Activated CD4-positive, alpha-beta memory T cell treated with anti-CD3 and anti-CD28 coated beads, Interleukin-2, amount 10 ng/mL, durations not matched to agents 7 days and 5 days (primary cell): ENCODE data around the gene YWHAQ. TPM values are rescaled to one million over a fixed set of nuclear protein-coding genes. Genes with fewer than 3 reads are reported as not detected.

ENCODE experiments used
- CTCF ChIA-PET: fragments of 350-600 bp; sonication (Branson Sonifier 250); formaldehyde crosslinking; loops from one replicate; lab custom pipeline; 2021; ENCODE audit warnings: antibody characterized with exemption, inconsistent platforms; lab: Charles Lee
- POLR2A ChIA-PET: fragments of 350-600 bp; sonication (Branson Sonifier 250); formaldehyde crosslinking; loops from one replicate; lab custom pipeline; 2021; ENCODE audit warnings: antibody characterized with exemption; lab: Charles Lee
- DNase-seq: peaks from one replicate; pipeline ENCODE4 v3.0.0-alpha.2; 2020
- H3K27ac Mint-ChIP-seq: one replicate; pipeline ENCODE4 v1.8.0; 2021; ENCODE audit warnings: mild to moderate bottlenecking, mixed read lengths
- H3K27me3 Mint-ChIP-seq: one replicate; pipeline ENCODE4 v1.8.0; 2021; ENCODE audit warnings: mixed read lengths
- H3K36me3 Mint-ChIP-seq: one replicate; pipeline ENCODE4 v1.8.0; 2021; ENCODE audit warnings: low read depth, mixed read lengths
- H3K4me1 Mint-ChIP-seq: one replicate; pipeline ENCODE4 v1.8.0; 2021; ENCODE audit warnings: mixed read lengths
- H3K4me3 Mint-ChIP-seq: one replicate; pipeline ENCODE4 v1.8.0; 2021; ENCODE audit warnings: mild to moderate bottlenecking, mixed read lengths
- H3K9me3 Mint-ChIP-seq: one replicate; pipeline ENCODE4 v1.8.0; 2021; ENCODE audit warnings: mixed read lengths
- total RNA-seq, 2 experiments: library from RNA; stranded (reverse); gene quantifications; one replicate each; pipeline ENCODE4 v1.2.3, GENCODE V29; 2021

The YWHAQ gene
- 100 to 1,000 TPM; 335 to 351 TPM for total RNA-seq

- ChIA-PET CTCF (interaction anchor here (0.8 to 4.2 kb wide), 14 partner anchors 12 to 168 kb away, joined by 3 to 16 read pairs (median 5); no protein-coding TSS in a partner anchor), POLR2A (interaction anchor here (0.6 to 6.8 kb wide), 54 partner anchors 10 to 818 kb away, joined by 3 to 110 read pairs (median 6); partner anchors contain the start of genes ADAM17, CPSF3, IAH1 and ITGB1BP1)
- Mint-ChIP-seq H3K4me1 (peaks cover 46% of the 10 kb centered on the region), H3K4me3 (peak within 1 kb of the TSS; percentile 93), H3K27ac (peak within 1 kb of the TSS; percentile 91), H3K9me3 (no peaks in the 10 kb centered on the region), H3K36me3 (peaks cover 49% of the 10 kb centered on the region), H3K27me3 (peaks cover 2% of the 10 kb centered on the region)
- peak; percentile 98 for DNase-seq
Measured at GRCh38 chr2:9630736-9631552, at the start of gene YWHAQ. Gene YWHAQ (minus strand): TSS chr2:9630997. CDS start chr2:9630452, 545 bp downstream.

GRCh38 chr2:9680082-9680481 lies 49.3 kb upstream of the YWHAQ start:
- peaks cover 25% of the 10 kb centered on the region for H3K4me1 Mint-ChIP-seq
- ChIA-PET POLR2A (interaction anchor here (0.7 to 2.9 kb wide), 5 partner anchors 19 to 62 kb away, joined by 3 to 17 read pairs (median 8); partner anchors contain the start of gene YWHAQ), CTCF (interaction anchor here (1.2 to 2.7 kb wide), 2 partner anchors 13 to 24 kb away, joined by 4 to 10 read pairs; no protein-coding TSS in a partner anchor)
- H3K36me3 Mint-ChIP-seq, result peaks cover 13% of the 10 kb centered on the region
- H3K27me3 Mint-ChIP-seq, result no peaks in the 10 kb centered on the region
- DNase-seq, result no peak
- peak overlapping the region; percentile 89 for H3K27ac Mint-ChIP-seq
- H3K9me3 Mint-ChIP-seq, result peaks cover 7% of the 10 kb centered on the region
- no peak overlapping the region for H3K4me3 Mint-ChIP-seq

- DNase-seq, result no peak
- Mint-ChIP-seq H3K4me3 (no peak overlapping the region), H3K27me3 (no peaks in the 10 kb centered on the region), H3K36me3 (peaks cover 13% of the 10 kb centered on the region), H3K27ac (no peak overlapping the region), H3K4me1 (peaks cover 25% of the 10 kb centered on the region), H3K9me3 (peaks cover 7% of the 10 kb centered on the region)
- CTCF ChIA-PET, result no interaction called here
- POLR2A ChIA-PET, result no interaction called here
Measured at GRCh38 chr2:9679218-9679617, 48.4 kb upstream of the YWHAQ start.

- peaks cover 7% of the 10 kb centered on the region for H3K9me3 Mint-ChIP-seq
- no peaks in the 10 kb centered on the region for H3K27me3 Mint-ChIP-seq
- peaks cover 25% of the 10 kb centered on the region for H3K4me1 Mint-ChIP-seq
- peaks cover 13% of the 10 kb centered on the region for H3K36me3 Mint-ChIP-seq
- ChIA-PET CTCF (no interaction called here), POLR2A (no interaction called here)
- H3K4me3 Mint-ChIP-seq, result no peak overlapping the region
- no peak for DNase-seq
- no peak overlapping the region for H3K27ac Mint-ChIP-seq
Measured at GRCh38 chr2:9678544-9678943, 47.7 kb upstream of the YWHAQ start.

- POLR2A ChIA-PET, result interaction anchor here (0.8 kb wide), 1 partner anchor 89 kb away, joined by 3 read pairs; no protein-coding TSS in a partner anchor
- Mint-ChIP-seq H3K4me1 (peaks cover 12% of the 10 kb centered on the region), H3K9me3 (peaks cover 5% of the 10 kb centered on the region), H3K4me3 (no peak overlapping the region), H3K27me3 (no peaks in the 10 kb centered on the region), H3K27ac (no peak overlapping the region), H3K36me3 (peaks cover 7% of the 10 kb centered on the region)
- CTCF ChIA-PET, result interaction anchor here (0.6 to 0.9 kb wide), 2 partner anchors 27 to 45 kb away, joined by 3 read pairs; partner anchors contain the start of gene YWHAQ
- DNase-seq, result no peak
Measured at GRCh38 chr2:9675415-9676351, 44.9 kb upstream of the YWHAQ start.

GRCh38 chr2:9674891-9675414 lies 44.2 kb upstream of the YWHAQ start:
- DNase-seq, result no peak
- peaks cover 2% of the 10 kb centered on the region for H3K9me3 Mint-ChIP-seq
- H3K27me3 Mint-ChIP-seq, result no peaks in the 10 kb centered on the region
- CTCF ChIA-PET, result no interaction called here
- no peak overlapping the region for H3K27ac Mint-ChIP-seq
- no peak overlapping the region for H3K4me3 Mint-ChIP-seq
- H3K4me1 Mint-ChIP-seq, result peaks cover 5% of the 10 kb centered on the region
- POLR2A ChIA-PET, result no interaction called here
- H3K36me3 Mint-ChIP-seq, result no peaks in the 10 kb centered on the region

- H3K36me3 Mint-ChIP-seq, result no peaks in the 10 kb centered on the region
- no peak for DNase-seq
- ChIA-PET CTCF (no interaction called here), POLR2A (no interaction called here)
- H3K4me3 Mint-ChIP-seq, result no peak overlapping the region
- H3K9me3 Mint-ChIP-seq, result peaks cover 2% of the 10 kb centered on the region
- H3K4me1 Mint-ChIP-seq, result peaks cover 3% of the 10 kb centered on the region
- H3K27ac Mint-ChIP-seq, result no peak overlapping the region
- no peaks in the 10 kb centered on the region for H3K27me3 Mint-ChIP-seq
Measured at GRCh38 chr2:9673914-9674481, 43.2 kb upstream of the YWHAQ start.

- no peaks in the 10 kb centered on the region for H3K9me3 Mint-ChIP-seq
- ChIA-PET CTCF (no interaction called here), POLR2A (no interaction called here)
- peaks cover 6% of the 10 kb centered on the region for H3K4me1 Mint-ChIP-seq
- no peak overlapping the region for H3K4me3 Mint-ChIP-seq
- H3K36me3 Mint-ChIP-seq, result no peaks in the 10 kb centered on the region
- DNase-seq, result no peak
- peaks cover 3% of the 10 kb centered on the region for H3K27me3 Mint-ChIP-seq
- no peak overlapping the region for H3K27ac Mint-ChIP-seq
Measured at GRCh38 chr2:9668687-9669345, 38.0 kb upstream of the YWHAQ start.

- Mint-ChIP-seq H3K4me3 (no peak overlapping the region), H3K4me1 (peaks cover 16% of the 10 kb centered on the region), H3K27me3 (peaks cover 3% of the 10 kb centered on the region), H3K36me3 (no peaks in the 10 kb centered on the region), H3K9me3 (no peaks in the 10 kb centered on the region), H3K27ac (no peak overlapping the region)
- POLR2A ChIA-PET, result no interaction called here
- CTCF ChIA-PET, result no interaction called here
- no peak for DNase-seq
Measured at GRCh38 chr2:9667826-9668225, 37.0 kb upstream of the YWHAQ start.

- peaks cover 3% of the 10 kb centered on the region for H3K27me3 Mint-ChIP-seq
- H3K36me3 Mint-ChIP-seq, result no peaks in the 10 kb centered on the region
- no peak for DNase-seq
- peaks cover 24% of the 10 kb centered on the region for H3K4me1 Mint-ChIP-seq
- H3K9me3 Mint-ChIP-seq, result no peaks in the 10 kb centered on the region
- CTCF ChIA-PET, result no interaction called here
- no peak overlapping the region for H3K4me3 Mint-ChIP-seq
- POLR2A ChIA-PET, result interaction anchor here (1.2 kb wide), 1 partner anchor 52 kb away, joined by 3 read pairs; no protein-coding TSS in a partner anchor
- H3K27ac Mint-ChIP-seq, result no peak overlapping the region
Measured at GRCh38 chr2:9666306-9666705, 35.5 kb upstream of the YWHAQ start.

GRCh38 chr2:9665898-9666297 lies 35.1 kb upstream of the YWHAQ start:
- H3K4me1 Mint-ChIP-seq, result peaks cover 28% of the 10 kb centered on the region
- H3K36me3 Mint-ChIP-seq, result no peaks in the 10 kb centered on the region
- H3K9me3 Mint-ChIP-seq, result no peaks in the 10 kb centered on the region
- peaks cover 3% of the 10 kb centered on the region for H3K27me3 Mint-ChIP-seq
- DNase-seq, result no peak
- no peak overlapping the region for H3K27ac Mint-ChIP-seq
- POLR2A ChIA-PET, result no interaction called here
- H3K4me3 Mint-ChIP-seq, result no peak overlapping the region
- CTCF ChIA-PET, result no interaction called here

GRCh38 chr2:9664365-9664764 lies 33.6 kb upstream of the YWHAQ start:
- ChIA-PET POLR2A (interaction anchor here (1.2 to 2.3 kb wide), 5 partner anchors 9 to 179 kb away, joined by 3 to 10 read pairs (median 5); partner anchors contain the start of genes ADAM17, TAF1B and YWHAQ), CTCF (no interaction called here)
- H3K36me3 Mint-ChIP-seq, result no peaks in the 10 kb centered on the region
- DNase-seq, result no peak
- peaks cover 3% of the 10 kb centered on the region for H3K27me3 Mint-ChIP-seq
- H3K9me3 Mint-ChIP-seq, result no peaks in the 10 kb centered on the region
- peaks cover 28% of the 10 kb centered on the region for H3K4me1 Mint-ChIP-seq
- no peak overlapping the region for H3K4me3 Mint-ChIP-seq
- H3K27ac Mint-ChIP-seq, result no peak overlapping the region
